GM23338 (cell line): ENCODE measurements around the gene HMOX1. TPM values are rescaled to one million over a fixed set of nuclear protein-coding genes. Genes with fewer than 3 reads are reported as not detected.

Experiments
- CREB1 ChIP-seq: fragments of 250-450 bp; sonication (Bioruptor Pico); IDR thresholded peaks from 2 replicates; pipeline ENCODE4 v1.5.0; 2020; ENCODE audit warnings: low read depth, mild to moderate bottlenecking, moderate library complexity
- CTCF ChIP-seq, 2 experiments: fragments of 200-600 bp in 1 of 2; sonication (generic) in 1 of 2; conservative IDR thresholded peaks; 2 replicates each; pipeline versions ENCODE4 v1.5.1 to v1.6.1; 2016 to 2017; ENCODE audit warnings: antibody characterized with exemption in 2 of 2, low read depth in 2 of 2, mild to moderate bottlenecking in 2 of 2, moderate library complexity in 1 of 2
- ETS1 ChIP-seq: IDR thresholded peaks from 2 replicates; pipeline ENCODE4 v1.6.1; 2016; ENCODE audit warnings: antibody characterized with exemption
- EZH2 ChIP-seq: fragments of 200-600 bp; sonication (generic); IDR thresholded peaks from one replicate; pipeline ENCODE4 v1.8.0; 2017; ENCODE audit warnings: antibody characterized with exemption, mild to moderate bottlenecking, low read depth; ENCODE audit not compliant: unreplicated experiment
- EZH2phosphoT487 ChIP-seq: fragments of 200-600 bp; sonication (generic); IDR thresholded peaks from one replicate; pipeline ENCODE4 v1.8.1; 2018; ENCODE audit warnings: antibody characterized with exemption; ENCODE audit not compliant: unreplicated experiment
- JUNB ChIP-seq: IDR thresholded peaks from one replicate; pipeline ENCODE4 v1.6.1; 2016; ENCODE audit warnings: antibody characterized with exemption; ENCODE audit not compliant: unreplicated experiment
- STAT1 ChIP-seq: IDR thresholded peaks from one replicate; pipeline ENCODE4 v1.6.1; 2016; ENCODE audit warnings: antibody characterized with exemption; ENCODE audit not compliant: unreplicated experiment
- ZNF462 ChIP-seq: fragments of 250-450 bp; sonication (Bioruptor Pico); IDR thresholded peaks from 2 replicates; pipeline ENCODE4 v1.5.0; 2020; ENCODE audit warnings: mild to moderate bottlenecking, moderate library complexity
- polyA plus RNA-seq: library from polyadenylated mRNA; unstranded; fragments of >200 nt; fragmentation: Nextera tagmentation; extraction: Ambion mirVana; gene quantifications from 2 replicates; pipeline ENCODE4 v1.2.1, GENCODE V29; 2016
- total RNA-seq: library from RNA; depleted of rRNA; stranded (reverse); fragments of >200 nt; shearing (Covaris generic); gene quantifications from 2 replicates; pipeline ENCODE4 v1.2.3, GENCODE V29; 2014

The HMOX1 gene
- total and polyA plus RNA-seq, 2 experiments from 2014 or later, result 10.9 to 22.6 TPM

GRCh38 chr22:35418088-35418487 is 37.2 kb downstream of the HMOX1 start (continued):
- TF ChIP-seq ZNF462 (CRISPR knock-in tag) (no peak), EZH2phosphoT487 (no peak), ETS1 (no peak), JUNB (no peak), CREB1 (CRISPR knock-in tag) (no peak), STAT1 (no peak), EZH2 (no peak), CTCF (conservative IDR thresholded peaks at IDR 0.05; ENCODE audit: low read depth in 2 of 2) (no peak)
